Testis (tissue), 2 donors: ENCODE data around the gene CHD9NB.

Experiments used
- POLR2A ChIP-seq: fragments of 450-650 bp; IDR thresholded peaks from one replicate; pipeline ENCODE4 v1.6.1; 2017; ENCODE audit warnings: antibody characterized with exemption, mild to moderate bottlenecking, moderate library complexity
- TF ChIP-seq, protein P1 (sequence below), 3 experiments: fragments of 450-650 bp in 2 of 3; fragments of 200-600 bp in 1 of 3; sonication (generic) in 1 of 3; IDR thresholded peaks; one replicate each; pipeline ENCODE4 v1.5.1; 2016 to 2019; ENCODE audit warnings: antibody characterized with exemption in 3 of 3, mild to moderate bottlenecking in 2 of 3, moderate library complexity in 1 of 3

DNA sequence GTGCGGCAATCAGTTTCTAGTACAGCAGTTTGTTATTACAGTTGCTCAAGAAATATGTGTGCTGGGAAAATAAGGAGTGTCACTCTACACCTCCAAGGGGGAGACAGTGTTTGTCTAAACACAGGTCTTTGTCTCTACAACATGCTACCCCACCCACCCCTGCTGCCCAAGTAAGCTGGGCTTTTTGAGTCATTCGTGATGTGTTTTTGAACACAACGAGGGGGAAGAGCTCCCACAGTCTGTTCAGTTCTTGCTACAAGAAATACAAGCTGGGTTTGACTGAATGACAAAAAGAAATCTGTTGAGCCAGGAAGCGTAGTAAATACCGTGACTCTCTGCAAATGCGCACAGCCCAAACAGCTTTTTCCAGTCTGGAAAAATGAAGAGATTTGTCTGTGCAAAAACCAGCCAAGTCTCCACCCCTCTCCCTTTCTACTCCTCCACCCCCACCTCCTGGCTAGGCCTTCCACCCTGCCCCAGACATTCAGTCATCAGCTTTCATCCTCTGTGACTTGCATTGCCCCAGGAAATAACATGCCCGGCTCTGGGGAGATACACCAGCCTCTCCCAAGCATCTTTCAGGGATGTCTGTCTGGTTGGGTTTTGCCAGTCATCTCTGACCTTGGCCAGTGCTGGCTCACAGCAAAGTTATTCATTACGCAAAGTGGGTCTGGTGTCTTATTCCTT lies 27.8 kb upstream of the CHD9NB start:
- TF ChIP-seq, protein P1, sequence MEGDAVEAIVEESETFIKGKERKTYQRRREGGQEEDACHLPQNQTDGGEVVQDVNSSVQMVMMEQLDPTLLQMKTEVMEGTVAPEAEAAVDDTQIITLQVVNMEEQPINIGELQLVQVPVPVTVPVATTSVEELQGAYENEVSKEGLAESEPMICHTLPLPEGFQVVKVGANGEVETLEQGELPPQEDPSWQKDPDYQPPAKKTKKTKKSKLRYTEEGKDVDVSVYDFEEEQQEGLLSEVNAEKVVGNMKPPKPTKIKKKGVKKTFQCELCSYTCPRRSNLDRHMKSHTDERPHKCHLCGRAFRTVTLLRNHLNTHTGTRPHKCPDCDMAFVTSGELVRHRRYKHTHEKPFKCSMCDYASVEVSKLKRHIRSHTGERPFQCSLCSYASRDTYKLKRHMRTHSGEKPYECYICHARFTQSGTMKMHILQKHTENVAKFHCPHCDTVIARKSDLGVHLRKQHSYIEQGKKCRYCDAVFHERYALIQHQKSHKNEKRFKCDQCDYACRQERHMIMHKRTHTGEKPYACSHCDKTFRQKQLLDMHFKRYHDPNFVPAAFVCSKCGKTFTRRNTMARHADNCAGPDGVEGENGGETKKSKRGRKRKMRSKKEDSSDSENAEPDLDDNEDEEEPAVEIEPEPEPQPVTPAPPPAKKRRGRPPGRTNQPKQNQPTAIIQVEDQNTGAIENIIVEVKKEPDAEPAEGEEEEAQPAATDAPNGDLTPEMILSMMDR (IDR thresholded peaks at IDR 0.05): no peak
- no peak for TF ChIP-seq POLR2A
